WTC11 (cell line): ENCODE data around the gene PLK3.

ENCODE experiments used
- CTCF ChIP-seq: fragments of 200-600 bp; IDR thresholded peaks from 2 replicates; pipeline ENCODE4 v1.8.0; 2022; ENCODE audit warnings: antibody characterized with exemption
- E2F4 ChIP-seq: sonication (generic); formaldehyde crosslinking; IDR thresholded peaks from 2 replicates; pipeline ENCODE4 v1.8.1; 2022; ENCODE audit warnings: low read depth, mild to moderate bottlenecking, moderate library complexity, missing genetic modification reagents, borderline replicate concordance
- HMGXB4 ChIP-seq: sonication (generic); formaldehyde crosslinking; IDR thresholded peaks from 2 replicates; pipeline ENCODE4 v1.8.1; 2023; ENCODE audit warnings: mild to moderate bottlenecking, moderate library complexity, missing genetic modification reagents
- MAX ChIP-seq: sonication (generic); formaldehyde crosslinking; IDR thresholded peaks from 2 replicates; pipeline ENCODE4 v1.8.0; 2022; ENCODE audit warnings: mild to moderate bottlenecking, missing genetic modification reagents
- MYBL2 ChIP-seq: sonication (generic); formaldehyde crosslinking; IDR thresholded peaks from 2 replicates; pipeline ENCODE4 v1.8.1; 2023; ENCODE audit warnings: mild to moderate bottlenecking, moderate library complexity, missing genetic modification reagents
- PREB ChIP-seq: sonication (generic); formaldehyde crosslinking; IDR thresholded peaks from 2 replicates; pipeline ENCODE4 v1.8.1; 2022; ENCODE audit warnings: mild to moderate bottlenecking, missing genetic modification reagents, moderate library complexity, borderline replicate concordance
- SP1 ChIP-seq: sonication (generic); formaldehyde crosslinking; conservative IDR thresholded peaks from 2 replicates; pipeline ENCODE4 v1.8.1; 2022; ENCODE audit warnings: missing genetic modification reagents
- USF2 ChIP-seq: sonication (generic); formaldehyde crosslinking; IDR thresholded peaks from 2 replicates; pipeline ENCODE4 v1.8.1; 2023; ENCODE audit warnings: mild to moderate bottlenecking, missing genetic modification reagents, moderate library complexity

GRCh38 chr1:44828003-44828651 is 27.9 kb downstream of the PLK3 start:
- TF ChIP-seq CTCF, result no peak
- no peak for TF ChIP-seq MYBL2 (CRISPR knock-in tag)
- TF ChIP-seq USF2 (CRISPR knock-in tag), result no peak
- TF ChIP-seq E2F4 (CRISPR knock-in tag), result no peak
- TF ChIP-seq SP1 (CRISPR knock-in tag), result no peak
- TF ChIP-seq HMGXB4 (CRISPR knock-in tag), result no peak
- no peak for TF ChIP-seq PREB (CRISPR knock-in tag)
- no peak for TF ChIP-seq MAX
